T-cell (primary cell): ENCODE measurements around the gene IL11. TPM values are rescaled to one million over a fixed set of nuclear protein-coding genes. Genes with fewer than 3 reads are reported as not detected.

Experiments
- ATAC-seq, 4 experiments: fragments of 200-7000 bp in 3 of 4; fragments of 150-1000 bp in 1 of 4; cut with Tn5 transposase; replicated peaks in 1 of 4; 1 replicate in 3 of 4; 2 replicates in 1 of 4; pipeline ENCODE4 v1.10.0; 2021; ENCODE audit warnings: moderate library complexity in 3 of 4, mild to moderate bottlenecking in 2 of 4, moderate number of reproducible peaks in 1 of 4
- CTCF ChIA-PET, 2 donors: fragments of 300-600 bp; sonication (Branson Sonifier 250); formaldehyde crosslinking; loops; one replicate each; lab custom pipeline; 2022; ENCODE audit warnings: antibody characterized with exemption in 2 of 2; lab: Charles Lee
- POLR2A ChIA-PET, 2 donors: fragments of 300-600 bp; sonication (Branson Sonifier 250); formaldehyde crosslinking; loops; one replicate each; lab custom pipeline; 2022; ENCODE audit warnings: antibody characterized with exemption in 2 of 2; lab: Charles Lee
- DNase-seq, 35 experiments: peaks; one replicate each; pipeline versions ENCODE4 v3.0.0 to v3.0.0-alpha.2; 2013 to 2023
- H3K27ac ChIP-seq: one replicate; pipeline ENCODE4 v1.5.1; 2013; ENCODE audit warnings: low read length
- H3K27me3 ChIP-seq, 2 experiments: replicated peaks in 1 of 2; 1 replicate in 1 of 2; 2 replicates in 1 of 2; pipeline versions ENCODE4 v1.6.1 to v1.7.0; 2013; ENCODE audit warnings: low read length in 1 of 2, mixed read lengths in 1 of 2; ENCODE audit not compliant: control insufficient read depth in 2 of 2, insufficient read depth in 2 of 2; ENCODE audit errors: extremely low read depth in 1 of 2
- H3K36me3 ChIP-seq, 2 donors: 1 replicate in 1 of 2; 2 replicates in 1 of 2; pipeline versions ENCODE4 v1.6.1 to v1.7.0; 2013; ENCODE audit warnings: low read length in 1 of 2; ENCODE audit not compliant: control insufficient read depth in 2 of 2, insufficient read depth in 1 of 2; ENCODE audit errors: extremely low read depth in 1 of 2
- H3K4me1 ChIP-seq, 2 experiments: 1 replicate in 1 of 2; 2 replicates in 1 of 2; pipeline versions ENCODE4 v1.6.1 to v1.7.0; 2013; ENCODE audit warnings: low read length in 2 of 2, mixed read lengths in 1 of 2; ENCODE audit not compliant: insufficient read depth in 2 of 2, control insufficient read depth in 1 of 2; ENCODE audit errors: extremely low read depth in 1 of 2
- H3K4me3 ChIP-seq, 2 donors: 1 replicate in 1 of 2; 2 replicates in 1 of 2; pipeline versions ENCODE4 v1.5.1 to v1.7.0; 2013; ENCODE audit warnings: mild to moderate bottlenecking in 2 of 2, low read length in 1 of 2, moderate library complexity in 1 of 2; ENCODE audit not compliant: control insufficient read depth in 1 of 2; ENCODE audit errors: extremely low read depth in 1 of 2
- H3K9me3 ChIP-seq: 2 replicates; pipeline ENCODE4 v1.7.0; 2013
- H3K27ac Mint-ChIP-seq, 2 donors: one replicate each; pipeline ENCODE4 v1.8.0; 2020 to 2021; ENCODE audit warnings: mild to moderate bottlenecking in 2 of 2, mixed read lengths in 2 of 2
- H3K27me3 Mint-ChIP-seq, 2 donors: one replicate each; pipeline ENCODE4 v1.8.0; 2021 to 2022; ENCODE audit warnings: mixed read lengths in 2 of 2
- H3K36me3 Mint-ChIP-seq: one replicate; pipeline ENCODE4 v1.8.0; 2021; ENCODE audit warnings: mixed read lengths
- H3K4me1 Mint-ChIP-seq, 3 donors: one replicate each; pipeline ENCODE4 v1.8.0; 2020 to 2022; ENCODE audit warnings: mixed read lengths in 3 of 3, mild to moderate bottlenecking in 1 of 3
- H3K4me3 Mint-ChIP-seq, 3 donors: one replicate each; pipeline ENCODE4 v1.8.0; 2020 to 2022; ENCODE audit warnings: mild to moderate bottlenecking in 3 of 3, mixed read lengths in 3 of 3, moderate library complexity in 3 of 3
- H3K9me3 Mint-ChIP-seq, 3 donors: one replicate each; pipeline ENCODE4 v1.8.0; 2020 to 2022; ENCODE audit warnings: mixed read lengths in 3 of 3
- WGBS: methylation state at CpG from one replicate; pipeline ENCODE4 v1.1.5; 2013; ENCODE audit warnings: missing lambda C conversion rate; ENCODE audit not compliant: insufficient coverage; 5-methylcytosine and 5-hydroxymethylcytosine counted together
- total RNA-seq, 35 experiments: library from RNA in 6 of 35; stranded (reverse) in 6 of 35; fragments of 120-200 nt in 1 of 35; gene quantifications; one replicate each; pipeline versions ENCODE4 v1.2.1 to v1.2.4 and lab custom pipeline; 2013 to 2026

Gene IL11
- total RNA-seq, 5 donors from 2014 or later (not counting 1 experiment from before 2014, with no cell fraction given): 0.53 to 0.96 TPM; not detected in 3

- ChIA-PET CTCF (no interaction called here), POLR2A (interaction anchor here in 1 of 2 donors (0.7 kb wide), 1 partner anchor 148 kb away, joined by 7 read pairs; no protein-coding TSS in a partner anchor)
- 85% methylated on average over 29 of the region's 38 CpGs for WGBS
- no peaks in the 10 kb centered on the region for H3K9me3 ChIP-seq
- H3K36me3 Mint-ChIP-seq: no peaks in the 10 kb centered on the region
- no peaks in the 10 kb centered on the region for H3K4me1 ChIP-seq
- no peaks in the 10 kb centered on the region for H3K4me1 Mint-ChIP-seq
- no peaks in the 10 kb centered on the region for H3K36me3 ChIP-seq
- no peak overlapping the region for H3K4me3 ChIP-seq
- no peak overlapping the region for H3K4me3 Mint-ChIP-seq
- H3K27me3 Mint-ChIP-seq: peaks cover 2 to 8% of the 10 kb centered on the region in 2 donors
- H3K27ac ChIP-seq: no peak overlapping the region
- peaks cover 0 to 41% of the 10 kb centered on the region in 2 experiments for H3K27me3 ChIP-seq
- ATAC-seq: no peak
- no peaks in the 10 kb centered on the region for H3K9me3 Mint-ChIP-seq
- DNase-seq: no peak
- H3K27ac Mint-ChIP-seq: no peak overlapping the region
Observed at GRCh38 chr19:55362174-55362989, 7.9 kb downstream of the IL11 start.

DNA sequence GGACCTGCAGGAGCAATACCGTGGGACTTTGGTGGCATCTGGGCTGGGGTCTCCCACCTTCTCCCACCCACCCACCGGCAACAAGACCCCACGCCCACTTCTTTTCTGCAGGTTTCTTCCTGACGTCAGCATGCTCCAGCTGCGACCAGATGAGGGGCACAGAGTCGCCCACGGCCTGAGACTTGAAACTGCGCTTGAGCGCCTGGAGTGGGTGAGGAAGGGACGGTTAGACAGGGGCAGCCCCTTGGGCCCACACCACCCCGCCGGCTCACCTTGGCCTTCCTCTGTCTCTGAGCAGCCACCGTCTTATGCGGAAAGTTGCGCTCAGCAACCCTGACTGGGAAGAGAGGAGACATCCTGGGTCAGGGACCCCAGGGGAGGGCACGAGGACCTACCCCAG is 9.4 kb downstream of the IL11 start:
- H3K27me3 ChIP-seq: peaks cover 2 to 43% of the 10 kb centered on the region in 2 experiments
- H3K27ac ChIP-seq: no peak overlapping the region
- ATAC-seq: no peak
- no peaks in the 10 kb centered on the region for H3K36me3 ChIP-seq
- DNase-seq: no peak
- no peaks in the 10 kb centered on the region for H3K9me3 ChIP-seq
- no peaks in the 10 kb centered on the region for H3K4me1 Mint-ChIP-seq
- H3K36me3 Mint-ChIP-seq: no peaks in the 10 kb centered on the region
- no peaks in the 10 kb centered on the region for H3K4me1 ChIP-seq
- no peak overlapping the region for H3K4me3 ChIP-seq
- H3K27ac Mint-ChIP-seq: no peak overlapping the region
- no peaks in the 10 kb centered on the region for H3K9me3 Mint-ChIP-seq
- no peak overlapping the region for H3K4me3 Mint-ChIP-seq
- CTCF ChIA-PET: no interaction called here
- POLR2A ChIA-PET: no interaction called here
- H3K27me3 Mint-ChIP-seq: peaks cover 7 to 9% of the 10 kb centered on the region in 2 donors
- WGBS: 68% methylated on average over 8 of the region's 16 CpGs

DNA sequence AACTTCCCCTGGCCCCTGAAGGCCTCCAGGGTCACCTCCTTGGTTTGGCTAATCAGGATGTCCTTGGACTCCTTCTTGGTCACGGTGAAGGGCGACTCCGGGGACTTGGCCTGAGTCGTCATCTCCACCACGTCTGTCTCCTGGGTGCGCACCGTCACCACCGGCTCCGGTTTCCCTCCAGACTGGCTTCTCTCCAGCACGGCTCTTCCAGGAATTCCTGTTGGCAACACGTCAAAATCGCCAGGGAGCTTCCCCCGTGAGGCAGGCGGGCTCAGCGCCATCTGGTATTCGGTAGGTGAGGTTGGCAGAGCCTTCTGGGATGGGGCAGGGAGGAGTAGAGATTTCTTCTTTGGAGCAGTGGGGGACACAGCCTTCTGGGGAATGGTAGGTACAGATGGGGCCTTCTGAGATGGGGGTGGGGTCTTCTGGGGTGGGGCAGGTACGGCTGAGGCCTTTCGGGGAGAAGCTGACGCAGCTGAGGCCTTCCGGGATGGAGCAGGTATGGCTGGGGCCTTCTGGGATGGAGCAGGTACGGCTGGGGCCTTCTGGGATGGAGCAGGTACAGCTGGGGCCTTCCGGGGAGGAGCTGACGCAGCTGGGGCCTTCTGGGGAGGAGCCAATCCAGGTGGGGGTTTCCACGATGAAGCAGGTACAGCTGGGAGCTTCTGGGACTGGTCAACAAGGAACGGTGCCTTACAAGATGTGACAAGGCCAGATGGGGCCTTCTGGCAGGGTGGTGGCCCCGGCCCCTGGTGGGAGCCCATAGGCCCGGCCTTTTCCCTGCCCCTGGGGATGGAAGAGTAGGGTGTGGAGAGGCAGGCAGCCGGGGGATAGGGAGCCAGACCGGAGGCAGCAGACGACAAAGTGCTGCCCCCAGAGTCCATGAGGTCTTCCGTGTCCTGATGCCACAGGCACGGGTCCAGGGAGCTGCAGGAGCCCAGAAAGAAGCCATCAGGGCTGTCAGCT is 11.0 kb downstream of the IL11 start:
- no peaks in the 10 kb centered on the region for H3K36me3 Mint-ChIP-seq

DNA sequence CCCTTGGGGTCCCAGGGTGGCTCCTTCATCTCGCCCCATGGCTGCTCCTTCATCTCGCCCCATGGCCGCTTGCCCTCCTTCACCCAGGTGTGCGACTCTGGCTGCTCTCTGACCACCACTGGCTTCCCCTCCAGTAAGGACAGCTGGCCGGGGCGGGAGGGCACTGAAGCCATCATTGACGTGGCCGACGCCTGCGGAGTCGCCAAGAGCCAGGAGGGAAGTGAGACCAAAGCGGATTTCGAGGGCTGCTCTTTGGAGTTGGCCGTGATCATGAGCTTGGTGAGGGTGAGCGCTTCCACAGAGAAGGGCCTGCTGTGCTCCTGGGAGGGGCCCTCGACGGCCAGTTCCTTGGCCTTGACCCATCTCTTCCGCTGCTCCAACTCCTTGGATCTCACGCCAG is 11.8 kb downstream of the IL11 start:
- peaks cover 0 to 14% of the 10 kb centered on the region in 2 experiments for H3K4me1 ChIP-seq
- no peaks in the 10 kb centered on the region for H3K36me3 Mint-ChIP-seq
- ChIA-PET CTCF (no interaction called here), POLR2A (no interaction called here)
- peaks cover 2 to 59% of the 10 kb centered on the region in 2 experiments for H3K27me3 ChIP-seq
- no peak overlapping the region for H3K4me3 Mint-ChIP-seq
- peaks cover 1 to 8% (median 3%) of the 10 kb centered on the region in 3 donors for H3K4me1 Mint-ChIP-seq
- no peak overlapping the region for H3K27ac Mint-ChIP-seq
- 89% methylated on average over 16 of the region's 19 CpGs for WGBS
- DNase-seq: no peak
- H3K9me3 Mint-ChIP-seq: no peaks in the 10 kb centered on the region
- no peak for ATAC-seq
- H3K9me3 ChIP-seq: no peaks in the 10 kb centered on the region
- no peak overlapping the region for H3K27ac ChIP-seq
- H3K27me3 Mint-ChIP-seq: peaks cover 7 to 15% of the 10 kb centered on the region in 2 donors
- H3K4me3 ChIP-seq: no peak overlapping the region
- H3K36me3 ChIP-seq: no peaks in the 10 kb centered on the region

More for the DNA sequence above, 11.0 kb downstream of the IL11 start:
- no peak overlapping the region for H3K4me3 Mint-ChIP-seq
- Histone ChIP-seq H3K4me1 (peaks cover 0 to 7% of the 10 kb centered on the region in 2 experiments), H3K4me3 (no peak overlapping the region), H3K36me3 (no peaks in the 10 kb centered on the region), H3K27me3 (peaks cover 2 to 51% of the 10 kb centered on the region in 2 experiments), H3K9me3 (no peaks in the 10 kb centered on the region), H3K27ac (no peak overlapping the region)
- peaks cover 7 to 10% of the 10 kb centered on the region in 2 donors for H3K27me3 Mint-ChIP-seq
- H3K27ac Mint-ChIP-seq: no peak overlapping the region
- DNase-seq: no peak
- POLR2A ChIA-PET: interaction anchor here in 1 of 2 donors (0.6 kb wide), 1 partner anchor 60 kb away, joined by 4 read pairs; no protein-coding TSS in a partner anchor
- CTCF ChIA-PET: no interaction called here
- H3K9me3 Mint-ChIP-seq: no peaks in the 10 kb centered on the region
- 84% methylated on average over 31 of the region's 32 CpGs for WGBS
- no peak for ATAC-seq
- peaks cover 0 to 5% (median 0%) of the 10 kb centered on the region in 3 donors for H3K4me1 Mint-ChIP-seq

- Histone ChIP-seq H3K4me3 (no peak overlapping the region), H3K4me1 (peaks cover 0 to 33% of the 10 kb centered on the region in 2 experiments), H3K27ac (no peak overlapping the region), H3K27me3 (peaks cover 2 to 73% of the 10 kb centered on the region in 2 experiments), H3K9me3 (no peaks in the 10 kb centered on the region), H3K36me3 (no peaks in the 10 kb centered on the region)
- peaks cover 19 to 33% (median 20%) of the 10 kb centered on the region in 3 donors for H3K4me1 Mint-ChIP-seq
- H3K27me3 Mint-ChIP-seq: peaks cover 31 to 46% of the 10 kb centered on the region in 2 donors
- peak overlapping the region; percentile 9 to 41 (median 10) for H3K4me3 Mint-ChIP-seq
- H3K27ac Mint-ChIP-seq: no peak overlapping the region
- DNase-seq: no peak
- ChIA-PET POLR2A (interaction anchor here (0.7 to 1.0 kb wide), 2 partner anchors 16 to 268 kb away, joined by 3 read pairs; partner anchors contain the start of gene KMT5C (in 1 of the 2)), CTCF (no interaction called here)
- 49% methylated on average over 11 of the region's 13 CpGs for WGBS
- H3K9me3 Mint-ChIP-seq: no peaks in the 10 kb centered on the region
- no peak for ATAC-seq
- no peaks in the 10 kb centered on the region for H3K36me3 Mint-ChIP-seq
Observed at GRCh38 chr19:55355213-55355821, 14.9 kb downstream of the IL11 start.
